Fibroblast of lung (primary cell): ENCODE data around the gene HHLA2.

ENCODE experiments used
- EZH2 ChIP-seq: IDR thresholded peaks from 2 replicates; pipeline ENCODE4 v1.5.1; 2012; ENCODE audit warnings: low read length, control low read depth, mild to moderate bottlenecking; ENCODE audit errors: missing control alignments
- TF ChIP-seq, protein P1 (sequence below), 2 donors: IDR thresholded peaks in 1 of 2; conservative IDR thresholded peaks in 1 of 2; 1 replicate in 1 of 2; 2 replicates in 1 of 2; pipeline ENCODE4 v1.5.1; 2011 to 2012; ENCODE audit warnings: low read length in 2 of 2, control low read depth in 1 of 2, inconsistent platforms in 1 of 2, low read depth in 1 of 2, mild to moderate bottlenecking in 1 of 2

DNA sequence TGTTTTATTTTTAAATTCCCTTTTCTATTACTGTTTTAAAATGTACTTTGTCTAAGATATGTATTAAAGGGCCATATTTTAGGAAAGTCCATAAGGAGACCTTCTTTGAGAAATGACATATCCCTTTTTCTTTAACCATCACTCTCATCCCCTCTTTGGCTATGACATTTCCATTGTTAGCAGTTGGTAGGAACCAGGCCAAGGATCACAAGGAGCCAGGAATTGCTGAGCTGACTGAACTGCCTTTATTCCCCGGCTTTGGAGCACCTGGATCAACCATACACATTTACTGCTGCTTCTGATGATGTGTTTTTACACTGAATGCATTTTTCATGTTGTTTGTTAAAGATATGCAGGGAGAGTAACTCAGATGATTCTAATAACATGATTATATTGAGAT, 79.7 kb downstream of the HHLA2 start:
- TF ChIP-seq, protein P1, sequence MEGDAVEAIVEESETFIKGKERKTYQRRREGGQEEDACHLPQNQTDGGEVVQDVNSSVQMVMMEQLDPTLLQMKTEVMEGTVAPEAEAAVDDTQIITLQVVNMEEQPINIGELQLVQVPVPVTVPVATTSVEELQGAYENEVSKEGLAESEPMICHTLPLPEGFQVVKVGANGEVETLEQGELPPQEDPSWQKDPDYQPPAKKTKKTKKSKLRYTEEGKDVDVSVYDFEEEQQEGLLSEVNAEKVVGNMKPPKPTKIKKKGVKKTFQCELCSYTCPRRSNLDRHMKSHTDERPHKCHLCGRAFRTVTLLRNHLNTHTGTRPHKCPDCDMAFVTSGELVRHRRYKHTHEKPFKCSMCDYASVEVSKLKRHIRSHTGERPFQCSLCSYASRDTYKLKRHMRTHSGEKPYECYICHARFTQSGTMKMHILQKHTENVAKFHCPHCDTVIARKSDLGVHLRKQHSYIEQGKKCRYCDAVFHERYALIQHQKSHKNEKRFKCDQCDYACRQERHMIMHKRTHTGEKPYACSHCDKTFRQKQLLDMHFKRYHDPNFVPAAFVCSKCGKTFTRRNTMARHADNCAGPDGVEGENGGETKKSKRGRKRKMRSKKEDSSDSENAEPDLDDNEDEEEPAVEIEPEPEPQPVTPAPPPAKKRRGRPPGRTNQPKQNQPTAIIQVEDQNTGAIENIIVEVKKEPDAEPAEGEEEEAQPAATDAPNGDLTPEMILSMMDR (conservative IDR thresholded peaks at IDR 0.05 in 1 of 2, IDR thresholded peaks at IDR 0.05 in 1 of 2; ENCODE audit: low read depth in 1 of 2, low read length in 2 of 2) = no peak
- TF ChIP-seq EZH2 = no peak
